Chondrocyte (in vitro differentiated cells): ENCODE measurements around the gene ZNF408. TPM values are rescaled to one million over a fixed set of nuclear protein-coding genes. Genes with fewer than 3 reads are reported as not detected.
A peak's percentile ranks its signal among the peaks of the same experiment; 100 is the strongest.

ENCODE experiments used
- DNase-seq: peaks from one replicate; pipeline ENCODE4 v3.0.0; 2021; ENCODE audit warnings: mixed read lengths, low spot score
- H3K27ac Mint-ChIP-seq: one replicate; pipeline ENCODE4 v1.8.0; 2021; ENCODE audit warnings: mild to moderate bottlenecking, moderate library complexity, mixed read lengths; ENCODE audit not compliant: unreplicated experiment
- H3K27me3 Mint-ChIP-seq: 2 replicates; pipeline ENCODE4 v1.8.0; 2021; ENCODE audit warnings: low read depth, mixed read lengths
- H3K36me3 Mint-ChIP-seq: 2 replicates; pipeline ENCODE4 v1.8.0; 2021; ENCODE audit warnings: low read depth, mixed read lengths
- H3K4me1 Mint-ChIP-seq: 2 replicates; pipeline ENCODE4 v1.8.0; 2021; ENCODE audit warnings: low read depth, mild to moderate bottlenecking, mixed read lengths
- H3K4me3 Mint-ChIP-seq: one replicate; pipeline ENCODE4 v1.8.0; 2021; ENCODE audit warnings: mild to moderate bottlenecking, moderate library complexity, mixed read lengths; ENCODE audit not compliant: unreplicated experiment
- H3K9me3 Mint-ChIP-seq: 2 replicates; pipeline ENCODE4 v1.8.0; 2021; ENCODE audit warnings: low read depth, mixed read lengths
- CTCF ChIP-seq: fragments of 200-600 bp; sonication (generic); IDR thresholded peaks from 2 replicates; pipeline ENCODE4 v1.5.0; 2021; ENCODE audit warnings: antibody characterized with exemption, mild to moderate bottlenecking, moderate library complexity
- total RNA-seq: library from RNA; stranded (reverse); gene quantifications from 3 replicates; pipeline ENCODE4 v1.2.1, GENCODE V29; 2021

Gene ZNF408
- total RNA-seq, 1 donor from 2014 or later: 15.5 TPM

GRCh38 chr11:46679241-46680163 lies 21.3 kb upstream of the ZNF408 start:
- H3K27ac Mint-ChIP-seq: no peak overlapping the region
- H3K9me3 Mint-ChIP-seq: no peaks in the 10 kb centered on the region
- peak; percentile 79 for DNase-seq
- H3K4me3 Mint-ChIP-seq: no peak overlapping the region
- no peaks in the 10 kb centered on the region for H3K27me3 Mint-ChIP-seq
- TF ChIP-seq CTCF: no peak
- peaks cover 12% of the 10 kb centered on the region for H3K36me3 Mint-ChIP-seq
- H3K4me1 Mint-ChIP-seq: peaks cover 31% of the 10 kb centered on the region

- no peaks in the 10 kb centered on the region for H3K9me3 Mint-ChIP-seq
- no peak for TF ChIP-seq CTCF
- H3K4me1 Mint-ChIP-seq: peaks cover 30% of the 10 kb centered on the region
- H3K4me3 Mint-ChIP-seq: no peak overlapping the region
- H3K27ac Mint-ChIP-seq: no peak overlapping the region
- no peaks in the 10 kb centered on the region for H3K27me3 Mint-ChIP-seq
- H3K36me3 Mint-ChIP-seq: peaks cover 12% of the 10 kb centered on the region
- peak; percentile 67 for DNase-seq
Measured at GRCh38 chr11:46680164-46680760, 20.6 kb upstream of the ZNF408 start.

GRCh38 chr11:46680815-46681214 lies 20.0 kb upstream of the ZNF408 start:
- Mint-ChIP-seq H3K4me1 (peaks cover 25% of the 10 kb centered on the region), H3K4me3 (no peak overlapping the region)

GRCh38 chr11:46681814-46682213 lies 19.0 kb upstream of the ZNF408 start:
- Mint-ChIP-seq H3K4me1 (peaks cover 23% of the 10 kb centered on the region), H3K4me3 (no peak overlapping the region), H3K27ac (no peak overlapping the region), H3K36me3 (peaks cover 18% of the 10 kb centered on the region), H3K27me3 (no peaks in the 10 kb centered on the region), H3K9me3 (no peaks in the 10 kb centered on the region)
- DNase-seq: no peak
- no peak for TF ChIP-seq CTCF

More at GRCh38 chr11:46680815-46681214, 20.0 kb upstream of the ZNF408 start:
- H3K9me3 Mint-ChIP-seq: no peaks in the 10 kb centered on the region
- peak; percentile 88 for DNase-seq
- H3K27ac Mint-ChIP-seq: no peak overlapping the region
- TF ChIP-seq CTCF: no peak
- H3K36me3 Mint-ChIP-seq: peaks cover 12% of the 10 kb centered on the region
- no peaks in the 10 kb centered on the region for H3K27me3 Mint-ChIP-seq
